Neural cell (in vitro differentiated cells): ENCODE data around the gene ASTL.

Experiments
- CTCF ChIP-seq: fragments of 450-650 bp; IDR thresholded peaks from 2 replicates; pipeline ENCODE4 v1.5.1; 2014; ENCODE audit warnings: antibody characterized with exemption, mild to moderate bottlenecking, moderate library complexity; ENCODE audit not compliant: poor library complexity, severe bottlenecking
- EP300 ChIP-seq: fragments of 450-650 bp; conservative IDR thresholded peaks from 2 replicates; pipeline ENCODE4 v1.6.1; 2014; ENCODE audit warnings: antibody characterized with exemption, mild to moderate bottlenecking, moderate library complexity; ENCODE audit not compliant: poor library complexity, severe bottlenecking
- REST ChIP-seq: IDR thresholded peaks from 2 replicates; pipeline ENCODE4 v1.6.1; 2012; ENCODE audit warnings: borderline replicate concordance

- TF ChIP-seq CTCF (no peak), REST (no peak), EP300 (no peak)
These were observed 7.0 kb downstream of the ASTL start for GRCh38 chr2:96131152-96131812.
